ENCODE results near the gene IGSF3. TPM values are rescaled to one million over a fixed set of nuclear protein-coding genes. Genes with fewer than 3 reads are reported as not detected.

IGSF3 gene
- total RNA-seq, 4 donors from 2014 or later = 1.7 to 8.5 (median 5.1) TPM

DNA sequence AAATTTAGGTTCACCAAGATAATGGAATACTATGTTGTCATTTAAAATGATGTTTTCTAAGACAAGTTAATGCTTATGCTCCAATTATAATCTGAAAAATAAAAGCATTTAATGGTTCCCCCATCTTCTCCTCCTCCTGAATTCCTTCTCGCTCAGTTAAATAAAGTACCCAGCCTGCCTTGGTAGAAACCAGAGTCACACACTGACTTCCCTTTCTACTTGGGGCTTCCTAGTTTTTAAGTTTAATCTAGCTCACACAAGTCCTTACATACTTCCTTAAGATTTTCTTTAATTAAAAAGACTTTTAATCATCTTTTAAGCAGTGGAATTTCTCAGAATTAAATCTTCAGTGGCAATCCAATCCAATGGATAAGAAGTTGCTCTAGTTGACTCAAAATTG is 129.6 kb downstream of the IGSF3 start:
- Histone ChIP-seq H3K36me3 (peaks cover 0 to 90% of the 10 kb centered on the region in 2 donors), H3K9me3 (no peaks in the 10 kb centered on the region), H3K27ac (no peak overlapping the region), H3K27me3 (no peaks in the 10 kb centered on the region), H3K4me3 (no peak overlapping the region), H3K4me1 (no peaks in the 10 kb centered on the region)
- 100% methylated on average over 1 of the region's 1 CpG for WGBS, 2 donors (ENCODE audit: low coverage in 1 of 2)
- ATAC-seq = no peak
- TF ChIP-seq POLR2A (IDR thresholded peaks at IDR 0.05) (no peak), EP300 (IDR thresholded peaks at IDR 0.05) (no peak), POLR2AphosphoS5 (IDR thresholded peaks at IDR 0.05) (no peak)
- TF ChIP-seq, protein P1, sequence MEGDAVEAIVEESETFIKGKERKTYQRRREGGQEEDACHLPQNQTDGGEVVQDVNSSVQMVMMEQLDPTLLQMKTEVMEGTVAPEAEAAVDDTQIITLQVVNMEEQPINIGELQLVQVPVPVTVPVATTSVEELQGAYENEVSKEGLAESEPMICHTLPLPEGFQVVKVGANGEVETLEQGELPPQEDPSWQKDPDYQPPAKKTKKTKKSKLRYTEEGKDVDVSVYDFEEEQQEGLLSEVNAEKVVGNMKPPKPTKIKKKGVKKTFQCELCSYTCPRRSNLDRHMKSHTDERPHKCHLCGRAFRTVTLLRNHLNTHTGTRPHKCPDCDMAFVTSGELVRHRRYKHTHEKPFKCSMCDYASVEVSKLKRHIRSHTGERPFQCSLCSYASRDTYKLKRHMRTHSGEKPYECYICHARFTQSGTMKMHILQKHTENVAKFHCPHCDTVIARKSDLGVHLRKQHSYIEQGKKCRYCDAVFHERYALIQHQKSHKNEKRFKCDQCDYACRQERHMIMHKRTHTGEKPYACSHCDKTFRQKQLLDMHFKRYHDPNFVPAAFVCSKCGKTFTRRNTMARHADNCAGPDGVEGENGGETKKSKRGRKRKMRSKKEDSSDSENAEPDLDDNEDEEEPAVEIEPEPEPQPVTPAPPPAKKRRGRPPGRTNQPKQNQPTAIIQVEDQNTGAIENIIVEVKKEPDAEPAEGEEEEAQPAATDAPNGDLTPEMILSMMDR (IDR thresholded peaks at IDR 0.05) = no peak

- 80 to 89% methylated on average over 3 of the region's 3 CpGs for WGBS, 2 donors (ENCODE audit: low coverage in 1 of 2)
- ATAC-seq = no peak
- TF ChIP-seq, protein P1 (IDR thresholded peaks at IDR 0.05) = no peak
- no peak for TF ChIP-seq POLR2A (IDR thresholded peaks at IDR 0.05)
- no peak for TF ChIP-seq EP300 (IDR thresholded peaks at IDR 0.05)
- no peak for TF ChIP-seq POLR2AphosphoS5 (IDR thresholded peaks at IDR 0.05)
- peaks cover 0 to 90% of the 10 kb centered on the region in 2 donors for H3K36me3 ChIP-seq
- no peaks in the 10 kb centered on the region for H3K9me3 ChIP-seq
- H3K4me3 ChIP-seq = no peak overlapping the region
- no peak overlapping the region for H3K27ac ChIP-seq
- no peaks in the 10 kb centered on the region for H3K27me3 ChIP-seq
- H3K4me1 ChIP-seq = no peaks in the 10 kb centered on the region
These were observed 130.3 kb downstream of the IGSF3 start for GRCh38 chr1:116537040-116537831.

- Histone ChIP-seq H3K36me3 (peaks cover 0 to 67% of the 10 kb centered on the region in 2 donors), H3K27me3 (no peaks in the 10 kb centered on the region), H3K9me3 (no peaks in the 10 kb centered on the region), H3K27ac (no peak overlapping the region), H3K4me1 (no peaks in the 10 kb centered on the region), H3K4me3 (no peak overlapping the region)
- WGBS, 2 donors (ENCODE audit: low coverage in 1 of 2) = 84 to 85% methylated on average over 10 to 16 of the region's 45 CpGs
- TF ChIP-seq POLR2A (IDR thresholded peaks at IDR 0.05) (no peak), POLR2AphosphoS5 (IDR thresholded peaks at IDR 0.05) (no peak), EP300 (IDR thresholded peaks at IDR 0.05) (no peak)
- TF ChIP-seq, protein P1 (IDR thresholded peaks at IDR 0.05) = no peak
- no peak for ATAC-seq
These were observed 133.4 kb downstream of the IGSF3 start for GRCh38 chr1:116534014-116534739.

DNA sequence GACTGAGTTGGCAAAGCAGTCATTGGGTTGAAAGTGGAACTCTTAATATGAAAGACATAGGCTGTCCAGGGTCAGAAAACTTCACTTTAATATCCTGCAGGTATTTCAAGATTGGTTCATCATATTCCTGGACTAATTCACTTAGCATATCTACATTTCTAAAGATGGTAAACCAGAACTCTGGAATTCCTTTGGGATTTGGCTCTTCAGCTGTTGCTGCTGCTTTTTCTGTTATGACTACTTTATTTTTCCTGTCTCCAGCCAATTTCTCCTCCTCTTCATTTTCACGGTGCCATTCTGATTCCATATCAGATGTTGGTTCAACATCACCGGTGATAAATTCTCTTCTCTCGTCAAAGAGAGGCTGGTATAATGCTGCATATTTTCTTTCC is 134.1 kb downstream of the IGSF3 start:
- no peak overlapping the region for H3K27ac ChIP-seq
- H3K27me3 ChIP-seq = no peaks in the 10 kb centered on the region
- H3K4me1 ChIP-seq = no peaks in the 10 kb centered on the region
- no peaks in the 10 kb centered on the region for H3K9me3 ChIP-seq
- H3K36me3 ChIP-seq = peaks cover 0 to 60% of the 10 kb centered on the region in 2 donors
- ATAC-seq = no peak
- 44 to 78% methylated on average over 3 of the region's 3 CpGs for WGBS, 2 donors (ENCODE audit: low coverage in 1 of 2)
- TF ChIP-seq, protein P1 (IDR thresholded peaks at IDR 0.05) = no peak
- no peak for TF ChIP-seq EP300 (IDR thresholded peaks at IDR 0.05)
- TF ChIP-seq POLR2AphosphoS5 (IDR thresholded peaks at IDR 0.05) = no peak
- TF ChIP-seq POLR2A (IDR thresholded peaks at IDR 0.05) = no peak
- H3K4me3 ChIP-seq = no peak overlapping the region
